Motor neuron (in vitro differentiated cells): ENCODE data around the gene PLCG1. TPM values are rescaled to one million over a fixed set of nuclear protein-coding genes. Genes with fewer than 3 reads are reported as not detected.

Experiments
- ATAC-seq, 8 experiments: fragments of 200-7000 bp; cut with Tn5 transposase; replicated peaks in 6 of 8; 2 replicates each; pipeline ENCODE4 v1.8.0; 2021; ENCODE audit warnings: mild to moderate bottlenecking in 8 of 8, moderate library complexity in 8 of 8
- H3K27ac ChIP-seq, 2 donors: fragments of 250-450 bp; sonication (Bioruptor Pico); 2 replicates each; pipeline ENCODE4 v1.9.0; 2021; ENCODE audit warnings: antibody characterized with exemption in 2 of 2, mild to moderate bottlenecking in 2 of 2, moderate library complexity in 1 of 2
- H3K4me1 ChIP-seq, 2 donors: fragments of 250-450 bp; sonication (Bioruptor Pico); replicated peaks in 1 of 2; 2 replicates each; pipeline ENCODE4 v1.6.1; 2021; ENCODE audit warnings: antibody characterized with exemption in 2 of 2, mild to moderate bottlenecking in 2 of 2, moderate library complexity in 1 of 2
- H3K4me3 ChIP-seq, 5 donors: fragments of 250-450 bp; sonication (Bioruptor Pico); 2 replicates each; pipeline ENCODE4 v1.9.0; 2021; ENCODE audit warnings: antibody characterized with exemption in 5 of 5, mild to moderate bottlenecking in 5 of 5, moderate library complexity in 4 of 5
- WGBS, 10 experiments: fragments of 450-650 bp; shearing (Covaris generic); methylation state at CpG; one replicate each; pipeline ENCODE4 v1.0.0; 2022; 5-methylcytosine and 5-hydroxymethylcytosine counted together
- in situ Hi-C, 9 experiments: fragments of 400-800 bp; cut with MboI; loops; one replicate each; pipeline ENCODE4 v1.15.0; 2021; ENCODE audit warnings: low sequenced_read_pairs in 9 of 9, low pct_unique_long_range_greater_than_20kb in 2 of 9; ENCODE audit not compliant: unreplicated experiment in 9 of 9
- total RNA-seq, 8 experiments: library from RNA; unstranded; fragments of 300-600 nt; gene quantifications; 2 replicates each; pipeline versions ENCODE4 v1.2.3 to v1.2.4, GENCODE V29; 2022

Gene PLCG1
- total RNA-seq, 8 experiments from 2014 or later: 17.4 to 135 (median 83.0) TPM

DNA sequence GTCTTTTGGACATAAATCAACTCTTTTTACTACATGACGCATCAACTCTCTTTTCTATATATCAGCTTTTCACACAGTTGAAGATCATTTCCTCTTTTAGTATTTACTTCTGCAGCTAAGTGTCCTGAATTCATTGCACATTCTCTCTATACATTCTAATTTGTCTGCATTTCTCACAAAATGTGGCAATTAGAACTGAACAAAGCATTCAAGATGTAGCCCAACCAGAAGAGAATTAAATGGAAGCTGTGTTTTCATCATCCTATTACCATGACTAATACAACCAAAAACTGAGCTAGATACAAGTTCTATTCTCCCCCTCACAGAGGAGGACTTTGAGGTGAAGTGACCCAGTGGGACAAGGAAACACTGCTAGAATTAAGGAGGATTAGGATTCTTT is 86.9 kb downstream of the PLCG1 start:
- in situ Hi-C loops: no loop called here
- H3K4me3 ChIP-seq: no peak overlapping the region
- WGBS, 10 experiments: 88 to 100% (median 100%) methylated on average over 1 of the region's 1 CpG; no CpG with 5 or more reads in 2 of the 10 experiments
- H3K27ac ChIP-seq: no peak overlapping the region
- no peak for ATAC-seq
- peaks cover 15 to 19% of the 10 kb centered on the region in 2 donors for H3K4me1 ChIP-seq

DNA sequence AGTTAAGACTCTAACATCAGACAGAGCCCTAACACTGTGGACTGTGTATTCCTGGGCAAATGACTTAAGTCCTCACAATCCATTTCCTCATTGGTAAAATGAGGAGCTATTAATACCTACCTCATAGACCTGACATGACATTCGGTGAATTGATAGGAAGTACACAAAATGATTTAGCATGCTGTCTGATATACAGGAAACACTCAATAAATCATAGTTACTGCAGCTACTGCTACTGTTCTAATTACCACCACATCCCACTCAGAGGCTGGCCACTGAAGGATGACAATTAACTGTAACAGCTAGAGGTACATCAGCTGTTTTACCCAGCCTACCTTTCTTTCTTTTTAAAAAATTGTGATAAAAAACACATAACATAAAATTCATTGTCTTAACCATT is 87.7 kb downstream of the PLCG1 start:
- no peak for ATAC-seq
- Histone ChIP-seq H3K27ac (no peak overlapping the region), H3K4me3 (no peak overlapping the region), H3K4me1 (peaks cover 15 to 19% of the 10 kb centered on the region in 2 donors)
- WGBS, 10 experiments: 50 to 100% (median 100%) methylated on average over 1 of the region's 1 CpG; no CpG with 5 or more reads in 1 of the 10 experiments
- in situ Hi-C loops: no loop called here

DNA sequence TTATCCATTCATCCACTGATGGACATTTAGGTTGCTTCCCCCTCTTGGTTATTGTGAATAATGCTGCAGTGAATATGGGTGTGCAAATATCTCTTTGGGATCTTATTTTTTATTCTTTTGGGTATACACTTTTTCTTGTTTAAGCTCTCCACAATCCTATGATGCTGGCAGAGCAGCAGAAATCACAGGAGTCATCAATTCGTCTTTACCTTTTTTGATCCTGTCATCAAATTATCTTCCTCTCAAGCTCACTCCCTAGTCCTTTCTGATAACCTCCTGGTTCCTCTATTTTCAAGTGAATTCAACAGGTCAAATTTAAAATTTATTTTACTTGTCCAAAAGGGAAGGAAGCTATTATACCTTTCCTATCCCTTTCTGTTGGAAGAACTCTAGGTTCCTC is 89.1 kb downstream of the PLCG1 start:
- no peak overlapping the region for H3K4me3 ChIP-seq
- no peak for ATAC-seq
- WGBS, 10 experiments: 75 to 100% (median 87%) methylated on average over 1 of the region's 1 CpG; no CpG with 5 or more reads in 2 of the 10 experiments
- no peak overlapping the region for H3K27ac ChIP-seq
- in situ Hi-C loops: no loop called here
- peaks cover 15 to 25% of the 10 kb centered on the region in 2 donors for H3K4me1 ChIP-seq

Other genes with a start within 250 kb of the PLCG1 start
- gene TOP1, start 108.7 kb upstream of the PLCG1 start, total RNA-seq: 10 to 100 TPM; 20.6 to 99.6 (median 34.0) TPM
- gene ZHX3, start 180.2 kb downstream of the PLCG1 start, total RNA-seq: 10 to 100 TPM in 5 of 8 experiments, 1 to 10 TPM in 3; 6.6 to 20.6 (median 13.0) TPM
- 10 to 100 TPM in 1 of 8 experiments, 1 to 10 TPM in 6, under 1 TPM in 1; 0.43 to 21.1 (median 1.9) TPM for gene LPIN3, start 203.3 kb downstream of the PLCG1 start, total RNA-seq
- 1 to 10 TPM in 5 of 8 experiments, under 1 TPM in 3; 0.64 to 3.2 (median 1.1) TPM for gene EMILIN3, start 229.3 kb downstream of the PLCG1 start, total RNA-seq